NCI-H1694 (cell line): ENCODE results near the gene ADGRA1.
"Not testable (repeated sequence)": the region's sequence is repeated elsewhere in the genome, so short reads cannot be mapped to it uniquely, and the experiment has no call there.

ENCODE experiments used
- DNase-seq: peaks from one replicate; lab custom pipeline; 2025; lab: John Stamatoyannopoulos, UW

ADGRA1 gene, protein sequence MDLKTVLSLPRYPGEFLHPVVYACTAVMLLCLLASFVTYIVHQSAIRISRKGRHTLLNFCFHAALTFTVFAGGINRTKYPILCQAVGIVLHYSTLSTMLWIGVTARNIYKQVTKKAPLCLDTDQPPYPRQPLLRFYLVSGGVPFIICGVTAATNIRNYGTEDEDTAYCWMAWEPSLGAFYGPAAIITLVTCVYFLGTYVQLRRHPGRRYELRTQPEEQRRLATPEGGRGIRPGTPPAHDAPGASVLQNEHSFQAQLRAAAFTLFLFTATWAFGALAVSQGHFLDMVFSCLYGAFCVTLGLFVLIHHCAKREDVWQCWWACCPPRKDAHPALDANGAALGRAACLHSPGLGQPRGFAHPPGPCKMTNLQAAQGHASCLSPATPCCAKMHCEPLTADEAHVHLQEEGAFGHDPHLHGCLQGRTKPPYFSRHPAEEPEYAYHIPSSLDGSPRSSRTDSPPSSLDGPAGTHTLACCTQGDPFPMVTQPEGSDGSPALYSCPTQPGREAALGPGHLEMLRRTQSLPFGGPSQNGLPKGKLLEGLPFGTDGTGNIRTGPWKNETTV

DNA sequence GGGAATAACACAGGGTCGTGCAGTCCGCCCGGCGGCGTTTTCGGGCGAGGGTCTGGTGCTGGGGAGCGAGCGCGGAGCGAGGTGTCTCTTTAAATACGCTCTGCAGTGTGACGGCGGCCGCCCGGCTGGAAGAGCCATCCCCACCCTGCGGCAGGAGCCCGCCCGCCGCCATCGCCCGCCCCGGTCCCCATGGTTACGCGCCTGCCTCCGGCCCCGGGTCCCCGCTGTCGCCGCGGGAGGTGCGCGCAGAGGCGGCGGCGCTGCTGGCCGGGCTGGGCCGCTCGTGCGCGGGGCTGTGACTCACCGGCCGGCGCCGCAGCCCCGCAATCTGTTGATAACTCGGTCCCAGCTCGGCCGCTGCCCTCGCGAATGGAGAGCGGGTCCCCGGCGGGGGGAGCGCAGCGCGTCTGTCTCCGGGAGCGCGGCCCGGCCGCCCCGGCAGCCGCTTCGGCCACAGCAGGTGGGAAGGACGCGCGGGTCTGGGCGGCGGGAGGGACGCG is at the start of gene ADGRA1:
ADGRA1 (plus strand) TSS at position 246 of the 500 bp plus-strand sequence. CDS start 986 bp downstream, outside the sequence.
- DNase-seq: no peak

- no peak for DNase-seq
These were observed 49.5 kb upstream of the ADGRA1 start for GRCh38 chr10:133038036-133038823.

GRCh38 chr10:133039107-133039802 is 48.5 kb upstream of the ADGRA1 start:
- DNase-seq: no peak

- DNase-seq: no peak
These were observed 47.9 kb upstream of the ADGRA1 start for GRCh38 chr10:133039803-133040165.

GRCh38 chr10:133040198-133040597 is 47.5 kb upstream of the ADGRA1 start:
- DNase-seq: no peak

DNA sequence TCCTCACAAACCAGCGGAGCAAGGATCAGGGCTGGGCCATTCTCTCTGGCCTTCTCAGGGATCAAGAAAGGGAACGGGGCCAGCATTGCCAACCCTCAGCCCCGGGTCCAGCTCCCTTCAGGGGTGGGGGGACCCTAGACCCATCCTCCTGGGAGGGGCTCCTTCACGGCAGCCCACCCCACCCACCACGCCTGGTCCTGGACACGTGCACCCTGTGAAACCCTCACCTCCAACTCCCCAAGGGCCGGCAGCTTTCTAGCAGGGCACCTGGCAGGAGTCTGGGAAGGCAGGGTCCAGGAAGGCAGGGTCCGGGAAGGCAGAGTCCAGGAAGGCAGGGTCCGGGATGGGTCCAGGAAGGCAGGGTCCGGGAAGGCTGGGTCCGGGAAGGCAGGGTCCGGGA is 46.6 kb upstream of the ADGRA1 start:
- no peak for DNase-seq

- DNase-seq: no peak
These were observed 45.7 kb upstream of the ADGRA1 start for GRCh38 chr10:133042061-133042460.

- no peak for DNase-seq
These were observed 44.9 kb upstream of the ADGRA1 start for GRCh38 chr10:133042816-133043215.

- DNase-seq: no peak
These were observed 44.0 kb upstream of the ADGRA1 start for GRCh38 chr10:133043541-133044225.

DNA sequence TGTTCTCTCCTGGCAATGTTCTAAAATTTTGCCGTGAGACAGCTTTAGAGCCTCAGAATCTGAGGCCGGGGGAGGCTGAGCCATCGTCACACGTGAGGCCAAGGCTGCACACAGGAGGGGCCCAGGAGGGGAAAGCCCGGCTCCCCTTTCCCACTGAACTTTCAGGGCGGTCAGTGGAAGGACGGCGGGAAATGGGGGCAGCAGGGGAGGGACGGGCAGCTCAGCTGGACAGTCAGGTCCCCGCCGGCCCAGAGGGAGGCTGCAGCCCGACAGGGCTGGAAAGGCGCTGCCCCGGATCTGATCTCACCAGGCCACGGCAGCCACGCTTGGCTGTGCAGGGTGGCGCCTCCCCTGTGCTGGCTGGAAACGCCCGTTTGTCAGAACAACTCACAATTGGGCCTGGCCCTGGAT is 43.3 kb upstream of the ADGRA1 start:
- DNase-seq: no peak

DNA sequence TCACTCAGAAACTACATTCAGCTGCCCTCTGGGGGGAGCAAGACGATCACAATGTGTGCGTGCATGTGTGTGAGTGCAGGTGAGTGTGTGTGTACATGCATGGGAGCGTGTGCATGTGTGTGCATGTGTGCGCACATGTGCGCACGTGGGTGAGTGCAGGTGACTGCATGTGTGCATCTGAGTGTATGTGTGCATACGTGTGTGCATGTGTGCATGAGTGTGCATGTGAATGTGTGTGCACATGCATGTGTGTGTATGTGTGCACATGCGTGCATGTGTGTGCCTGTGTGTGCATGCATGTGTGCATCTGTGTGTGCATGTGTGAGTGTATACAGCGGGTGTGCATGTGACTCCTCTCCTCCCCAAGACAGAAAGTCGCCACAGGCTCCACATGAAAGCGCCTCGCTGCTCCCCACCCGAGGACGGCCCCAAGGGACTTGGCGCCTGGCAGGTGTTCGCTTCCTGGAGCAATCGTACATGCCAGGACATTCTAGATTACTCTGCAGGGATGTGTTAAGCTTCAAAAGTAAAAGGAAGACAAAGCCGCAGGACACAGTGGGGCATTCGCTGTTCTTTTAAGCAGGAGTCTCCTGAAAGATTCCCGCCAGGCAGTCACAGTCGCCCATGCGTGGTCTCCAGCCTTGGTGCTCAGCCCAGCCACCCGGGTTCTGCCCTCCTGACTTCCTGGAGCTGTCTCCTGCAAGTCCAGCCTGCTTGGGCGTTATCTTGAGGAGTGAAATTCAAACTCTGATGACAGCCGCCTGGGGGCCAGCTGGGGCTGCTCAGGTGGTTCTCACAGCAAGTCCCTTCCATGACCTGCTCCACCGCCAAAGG is 42.0 kb upstream of the ADGRA1 start:
- DNase-seq: no peak

- DNase-seq: no peak
These were observed 41.3 kb upstream of the ADGRA1 start for GRCh38 chr10:133046390-133046765.

DNA sequence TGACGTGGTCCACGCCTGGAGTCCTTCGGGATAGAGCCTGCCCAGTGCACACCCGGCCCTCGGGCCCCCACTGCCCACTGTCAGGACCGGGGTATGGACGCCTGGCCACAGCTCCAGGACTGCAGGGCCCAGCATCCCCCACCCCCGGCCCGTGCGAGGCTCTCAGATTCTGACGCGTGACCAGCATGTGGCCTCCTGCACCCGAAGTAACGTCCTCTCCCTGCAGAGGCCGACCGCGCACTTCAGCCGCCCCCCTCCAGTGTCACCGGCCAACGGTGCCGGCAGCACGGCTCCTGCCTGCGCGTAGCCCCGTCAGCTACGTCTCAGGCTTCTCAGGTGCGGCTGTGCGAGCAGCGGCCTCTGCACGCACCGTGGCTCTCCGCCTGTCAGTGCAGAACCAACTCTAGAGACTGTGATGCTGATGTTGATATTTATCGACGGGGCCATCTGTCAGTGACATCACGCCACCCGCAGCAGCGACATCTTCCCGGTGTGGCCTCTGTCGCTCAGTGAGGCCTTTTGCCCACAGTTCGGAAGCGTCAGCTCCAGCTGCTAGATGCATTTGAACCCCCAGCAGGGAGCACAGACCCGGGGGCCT is 40.1 kb upstream of the ADGRA1 start:
- no peak for DNase-seq

- no peak for DNase-seq
These were observed 39.5 kb upstream of the ADGRA1 start for GRCh38 chr10:133048266-133048665.

DNA sequence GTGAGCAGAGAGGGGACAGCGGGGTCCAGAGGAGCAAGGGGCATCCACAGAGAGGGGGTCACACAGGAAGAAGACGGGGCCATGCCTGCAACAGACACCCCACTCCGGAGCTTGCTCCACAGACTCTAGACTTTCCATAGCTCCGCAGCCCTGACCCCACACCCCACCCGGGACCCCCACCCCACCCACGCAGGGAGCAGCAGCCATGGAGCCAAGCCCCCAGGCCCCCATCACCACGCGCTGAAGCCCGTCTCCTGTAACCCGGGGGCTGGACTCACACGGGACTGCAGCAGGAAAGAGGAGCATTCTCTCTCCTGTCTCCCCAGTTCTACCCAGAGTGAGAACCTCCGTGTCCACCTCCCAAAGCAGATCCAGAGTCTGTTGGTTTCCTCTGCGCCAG is 38.8 kb upstream of the ADGRA1 start:
- no peak for DNase-seq

DNA sequence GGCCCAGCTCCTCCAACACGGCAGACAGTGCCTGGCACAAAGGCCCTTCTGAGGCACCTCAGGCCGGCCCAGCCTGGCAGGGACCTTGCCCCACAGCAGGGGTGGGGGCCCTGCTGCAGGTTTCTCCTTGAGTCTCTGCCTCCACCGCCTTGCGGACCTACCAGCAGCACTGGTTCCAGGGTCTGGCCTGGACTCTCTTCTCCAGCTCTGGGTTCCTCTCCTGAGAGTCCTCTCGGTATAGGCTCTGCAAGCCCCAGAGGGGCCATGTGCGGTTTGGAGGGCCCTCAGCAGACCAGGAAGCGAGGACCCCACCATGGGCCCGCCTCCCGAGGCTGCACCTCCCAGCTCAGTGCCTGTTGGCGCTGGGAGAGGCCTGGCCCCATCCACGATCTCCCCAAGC is 38.1 kb upstream of the ADGRA1 start:
- no peak for DNase-seq

DNA sequence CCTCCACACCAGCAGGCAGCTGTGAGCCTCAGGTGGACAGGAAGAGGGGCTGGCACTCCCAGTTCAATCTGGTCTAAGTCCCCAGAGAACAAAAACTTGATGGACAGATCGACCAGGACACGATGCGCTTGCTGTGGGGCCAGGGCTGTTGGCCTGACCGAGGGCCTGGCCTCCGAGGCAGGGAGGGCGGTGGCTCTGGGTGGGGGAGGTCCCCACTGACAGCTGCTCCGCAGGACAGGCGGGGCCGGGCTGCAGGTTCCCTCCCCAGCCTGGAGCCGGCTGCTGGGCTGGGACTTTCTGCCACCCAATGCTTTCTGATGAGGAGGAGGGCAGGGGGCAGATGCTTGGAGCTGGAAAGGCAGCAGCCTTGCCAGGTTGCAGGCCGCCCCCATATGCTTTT is 37.4 kb upstream of the ADGRA1 start:
- DNase-seq: no peak

- DNase-seq: no peak
These were observed 35.6 kb upstream of the ADGRA1 start for GRCh38 chr10:133052076-133052475.

DNA sequence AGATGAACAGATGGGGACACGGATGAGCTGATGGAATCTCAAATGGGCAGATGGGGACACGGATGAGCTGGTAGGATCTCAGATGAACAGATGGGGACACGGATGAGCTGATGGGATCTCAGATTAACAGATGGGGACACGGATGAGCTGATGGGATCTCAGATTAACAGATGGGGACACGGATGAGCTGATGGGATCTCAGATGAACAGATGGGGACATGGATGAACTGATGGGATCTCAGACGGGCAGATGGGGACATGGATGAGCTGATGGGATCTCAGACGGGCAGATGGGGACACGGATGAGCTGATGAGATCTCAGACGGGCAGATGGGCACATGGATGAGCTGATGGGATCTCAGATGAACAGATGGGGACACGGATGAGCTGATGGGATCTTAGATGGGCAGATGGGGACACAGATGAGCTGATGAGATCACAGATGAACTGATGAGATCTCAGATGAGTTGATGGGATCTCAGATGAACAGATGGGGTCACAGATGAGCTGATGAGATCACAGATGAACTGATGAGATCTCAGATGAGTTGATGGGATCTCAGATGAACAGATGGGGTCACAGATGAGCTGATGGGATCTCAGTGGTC is 34.1 kb upstream of the ADGRA1 start:
- not testable (repeated sequence) for DNase-seq

DNA sequence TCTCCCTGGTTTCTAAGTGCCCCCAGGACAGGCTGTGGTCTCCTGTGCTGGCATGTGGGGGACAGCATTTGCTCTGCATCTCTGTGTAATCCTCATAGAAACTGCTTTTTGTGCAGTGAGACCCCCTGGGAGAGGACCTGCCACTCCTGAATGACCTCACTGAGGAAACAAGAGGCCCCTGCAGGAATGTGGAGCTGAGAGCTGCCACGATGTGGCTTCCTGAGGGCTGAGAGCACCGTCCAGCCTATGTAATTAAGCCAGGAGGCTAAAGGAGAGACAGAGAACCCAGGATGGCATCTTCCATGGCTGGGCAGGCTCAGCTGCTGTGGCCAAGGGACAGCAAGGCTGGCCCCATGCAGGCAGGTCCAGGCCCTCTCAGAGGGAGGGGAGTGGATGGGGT is 32.3 kb upstream of the ADGRA1 start:
- no peak for DNase-seq
